HEK293T (cell line): ENCODE results near the gene GARIN5A.
"Not testable (repeated sequence)": the region's sequence is repeated elsewhere in the genome, so short reads cannot be mapped to it uniquely, and the experiment has no call there.

Experiments
- CTCF ChIA-PET: fragments of 350-600 bp; formaldehyde crosslinking; extraction: SDS; loops from one replicate; lab custom pipeline; 2021; ENCODE audit warnings: antibody characterized with exemption, inconsistent platforms; lab: Yijun Ruan, JAX
- POLR2A ChIA-PET: fragments of 350-600 bp; formaldehyde crosslinking; extraction: SDS; loops from one replicate; lab custom pipeline; 2020; ENCODE audit warnings: antibody characterized with exemption, inconsistent platforms; lab: Yijun Ruan, JAX
- DNase-seq: peaks from one replicate; pipeline ENCODE4 v3.0.0; 2012; ENCODE audit warnings: mixed read lengths; ENCODE audit errors: extremely low spot score
- ARNT ChIP-seq: fragments of 450-650 bp; IDR thresholded peaks from 2 replicates; pipeline ENCODE4 v1.6.1; 2017; ENCODE audit warnings: mild to moderate bottlenecking
- BHLHE40 ChIP-seq: fragments of 450-650 bp; IDR thresholded peaks from 2 replicates; pipeline ENCODE4 v1.6.1; 2016; ENCODE audit warnings: mild to moderate bottlenecking, moderate library complexity, borderline replicate concordance
- CTBP1 ChIP-seq: fragments of 450-650 bp; IDR thresholded peaks from 2 replicates; pipeline ENCODE4 v1.6.1; 2016; ENCODE audit warnings: borderline replicate concordance
- ELF4 ChIP-seq: fragments of 450-650 bp; IDR thresholded peaks from 2 replicates; pipeline ENCODE4 v1.6.1; 2017; ENCODE audit warnings: antibody characterized with exemption
- FOXA1 ChIP-seq: fragments of 450-650 bp; IDR thresholded peaks from 2 replicates; pipeline ENCODE4 v1.6.1; 2016; ENCODE audit warnings: mild to moderate bottlenecking
- FOXK2 ChIP-seq: fragments of 450-650 bp; IDR thresholded peaks from 2 replicates; pipeline ENCODE4 v1.6.1; 2016; ENCODE audit warnings: mild to moderate bottlenecking
- FOXM1 ChIP-seq: fragments of 450-650 bp; IDR thresholded peaks from 2 replicates; pipeline ENCODE4 v1.6.1; 2017; ENCODE audit warnings: mild to moderate bottlenecking, borderline replicate concordance
- HDGF ChIP-seq: fragments of 450-650 bp; IDR thresholded peaks from 2 replicates; pipeline ENCODE4 v1.6.1; 2017; ENCODE audit warnings: antibody characterized with exemption, borderline replicate concordance
- L3MBTL2 ChIP-seq: fragments of 450-650 bp; conservative IDR thresholded peaks from 2 replicates; pipeline ENCODE4 v1.6.1; 2016; ENCODE audit warnings: mild to moderate bottlenecking
- LEF1 ChIP-seq: fragments of 450-650 bp; IDR thresholded peaks from 2 replicates; pipeline ENCODE4 v1.6.1; 2017; ENCODE audit warnings: mild to moderate bottlenecking, borderline replicate concordance
- NFRKB ChIP-seq: fragments of 450-650 bp; IDR thresholded peaks from 2 replicates; pipeline ENCODE4 v1.6.1; 2016; ENCODE audit warnings: mild to moderate bottlenecking, moderate library complexity
- PKNOX1 ChIP-seq: fragments of 450-650 bp; IDR thresholded peaks from 2 replicates; pipeline ENCODE4 v1.6.1; 2016
- SP1 ChIP-seq: fragments of 450-650 bp; IDR thresholded peaks from 2 replicates; pipeline ENCODE4 v1.6.1; 2017
- SUZ12 ChIP-seq: fragments of 450-650 bp; IDR thresholded peaks from 2 replicates; pipeline ENCODE4 v1.6.1; 2016; ENCODE audit warnings: mild to moderate bottlenecking
- TARDBP ChIP-seq: fragments of 450-650 bp; IDR thresholded peaks from 2 replicates; pipeline ENCODE4 v1.6.1; 2016
- ZNF384 ChIP-seq: fragments of 450-650 bp; IDR thresholded peaks from 2 replicates; pipeline ENCODE4 v1.6.1; 2016

GARIN5A gene

GRCh38 chr19:50477751-50478515, 1.3 kb upstream of the GARIN5A start:
- TF ChIP-seq FOXK2 = no peak
- no peak for TF ChIP-seq ZNF384
- no peak for TF ChIP-seq TARDBP
- TF ChIP-seq LEF1 = no peak
- ChIA-PET CTCF (interaction anchor here (1.0 to 1.9 kb wide), 3 partner anchors 12 to 109 kb away, joined by 3 to 14 read pairs (median 4); no protein-coding TSS in a partner anchor), POLR2A (no interaction called here)
- DNase-seq = no peak

DNA sequence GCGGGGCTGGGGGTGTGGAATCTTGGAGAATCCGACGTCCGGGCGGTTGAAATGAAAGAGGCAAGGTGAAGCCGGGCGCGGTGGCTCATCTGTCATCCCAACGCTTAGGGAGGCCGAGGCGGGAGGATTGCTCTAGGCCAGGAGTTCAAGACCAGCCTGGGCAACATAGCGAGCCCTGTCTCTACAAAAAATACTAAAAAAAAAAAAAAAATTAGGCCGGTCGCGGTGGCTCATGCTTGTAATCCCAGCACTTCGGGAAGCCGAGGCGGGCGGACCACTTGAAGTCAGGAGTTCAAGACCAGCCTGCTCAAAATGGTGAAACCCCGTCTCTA, 225 bp upstream of the GARIN5A start:
- ChIA-PET CTCF (no interaction called here), POLR2A (no interaction called here)
- TF ChIP-seq LEF1 = no peak
- no peak for TF ChIP-seq ELF4
- no peak for DNase-seq

GRCh38 chr19:50475736-50476223, 868 bp downstream of the GARIN5A start:
- ChIA-PET POLR2A (no interaction called here), CTCF (no interaction called here)
- no peak for DNase-seq
- TF ChIP-seq BHLHE40 (no peak), TARDBP (no peak), SP1 (no peak), SUZ12 (no peak), ELF4 (no peak), PKNOX1 (no peak), LEF1 (no peak), ARNT (no peak), FOXM1 (no peak), NFRKB (no peak), L3MBTL2 (no peak), CTBP1 (no peak), ZNF384 (no peak), FOXK2 (no peak), FOXA1 (no peak), HDGF (no peak)

DNA sequence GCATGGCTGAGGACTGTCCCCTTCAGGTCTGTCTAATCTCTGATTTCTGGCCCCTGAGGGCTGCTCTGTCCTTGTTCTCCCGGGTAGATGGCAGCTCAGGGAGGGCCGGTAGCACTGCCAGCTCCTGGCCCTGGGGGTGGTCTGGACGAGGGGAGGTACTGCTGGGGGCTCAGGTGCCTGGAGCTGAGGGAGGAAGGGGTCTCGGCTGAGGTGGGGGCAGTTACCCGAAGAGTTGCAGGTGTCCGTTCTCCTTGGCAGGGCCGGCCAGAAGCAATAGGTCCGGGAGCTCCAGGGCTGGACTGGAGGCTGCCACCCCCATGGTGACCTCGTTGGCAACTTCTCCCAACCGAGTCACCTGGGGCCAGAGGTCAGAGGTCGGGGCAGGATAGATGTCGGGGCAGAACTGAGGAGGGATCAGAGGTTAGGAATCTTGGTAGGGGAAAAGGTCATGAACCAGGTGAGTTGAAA, 1.5 kb downstream of the GARIN5A start:
- ChIA-PET CTCF (no interaction called here), POLR2A (interaction anchor here (0.7 kb wide), 1 partner anchor 99 kb away, joined by 3 read pairs; the partner anchor contains the start of gene NR1H2)
- no peak for TF ChIP-seq CTBP1
- no peak for DNase-seq

- CTCF ChIA-PET, POLR2A ChIA-PET, DNase-seq: not testable (repeated sequence)
Observed at GRCh38 chr19:50473336-50473735, 3.3 kb downstream of the GARIN5A start.

GRCh38 chr19:50468818-50469217, 7.8 kb downstream of the GARIN5A start:
- POLR2A ChIA-PET = no interaction called here
- TF ChIP-seq L3MBTL2 = no peak
- no peak for TF ChIP-seq TARDBP
- no peak for TF ChIP-seq ELF4
- TF ChIP-seq LEF1 = no peak
- no peak for TF ChIP-seq PKNOX1
- no peak for TF ChIP-seq ZNF384
- TF ChIP-seq SP1 = no peak
- TF ChIP-seq SUZ12 = no peak
- no peak for TF ChIP-seq ARNT
- CTCF ChIA-PET = no interaction called here
- DNase-seq = no peak

DNA sequence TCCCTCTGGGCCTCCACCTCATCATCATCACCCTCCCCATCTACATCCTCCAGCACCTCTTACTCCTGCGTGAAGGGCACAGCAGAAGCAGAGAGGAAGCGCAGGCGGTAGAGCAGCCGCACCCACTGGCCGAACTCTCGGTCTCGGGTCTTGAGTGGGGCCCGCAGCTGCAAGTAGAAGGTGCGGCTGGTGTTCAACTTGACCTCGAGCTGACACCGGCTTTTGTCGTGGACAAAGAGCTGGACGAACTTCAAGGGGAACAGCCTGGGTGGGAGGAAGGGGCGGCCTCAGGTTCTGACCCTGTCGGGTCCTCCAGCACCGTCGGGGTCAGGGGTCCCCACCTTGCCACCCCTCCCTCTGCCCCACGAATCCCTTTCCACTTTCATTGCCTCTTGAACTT, 9.1 kb downstream of the GARIN5A start:
- ChIA-PET CTCF (no interaction called here), POLR2A (interaction anchor here (1.0 kb wide), 1 partner anchor 84 kb away, joined by 3 read pairs; no protein-coding TSS in a partner anchor)
- TF ChIP-seq CTBP1 (no peak), ELF4 (no peak), FOXK2 (no peak), LEF1 (no peak), SUZ12 (no peak), NFRKB (no peak), PKNOX1 (no peak), L3MBTL2 (no peak), ZNF384 (no peak), FOXA1 (no peak), FOXM1 (no peak), TARDBP (no peak), SP1 (no peak), ARNT (no peak), HDGF (no peak), BHLHE40 (no peak)
- DNase-seq = no peak
